GM19397 (cell line): ENCODE results near the gene THSD1.
A peak's percentile ranks its signal among the peaks of the same experiment; 100 is the strongest.

Experiments used
- ATAC-seq: cut with Tn5 transposase; IDR thresholded peaks from one replicate; pipeline ENCODE4 v1.9.1; 2021; ENCODE audit warnings: mild to moderate bottlenecking, moderate library complexity; ENCODE audit not compliant: unreplicated experiment

Gene THSD1, protein sequence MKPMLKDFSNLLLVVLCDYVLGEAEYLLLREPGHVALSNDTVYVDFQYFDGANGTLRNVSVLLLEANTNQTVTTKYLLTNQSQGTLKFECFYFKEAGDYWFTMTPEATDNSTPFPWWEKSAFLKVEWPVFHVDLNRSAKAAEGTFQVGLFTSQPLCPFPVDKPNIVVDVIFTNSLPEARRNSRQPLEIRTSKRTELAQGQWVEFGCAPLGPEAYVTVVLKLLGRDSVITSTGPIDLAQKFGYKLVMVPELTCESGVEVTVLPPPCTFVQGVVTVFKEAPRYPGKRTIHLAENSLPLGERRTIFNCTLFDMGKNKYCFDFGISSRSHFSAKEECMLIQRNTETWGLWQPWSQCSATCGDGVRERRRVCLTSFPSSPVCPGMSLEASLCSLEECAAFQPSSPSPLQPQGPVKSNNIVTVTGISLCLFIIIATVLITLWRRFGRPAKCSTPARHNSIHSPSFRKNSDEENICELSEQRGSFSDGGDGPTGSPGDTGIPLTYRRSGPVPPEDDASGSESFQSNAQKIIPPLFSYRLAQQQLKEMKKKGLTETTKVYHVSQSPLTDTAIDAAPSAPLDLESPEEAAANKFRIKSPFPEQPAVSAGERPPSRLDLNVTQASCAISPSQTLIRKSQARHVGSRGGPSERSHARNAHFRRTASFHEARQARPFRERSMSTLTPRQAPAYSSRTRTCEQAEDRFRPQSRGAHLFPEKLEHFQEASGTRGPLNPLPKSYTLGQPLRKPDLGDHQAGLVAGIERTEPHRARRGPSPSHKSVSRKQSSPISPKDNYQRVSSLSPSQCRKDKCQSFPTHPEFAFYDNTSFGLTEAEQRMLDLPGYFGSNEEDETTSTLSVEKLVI

DNA sequence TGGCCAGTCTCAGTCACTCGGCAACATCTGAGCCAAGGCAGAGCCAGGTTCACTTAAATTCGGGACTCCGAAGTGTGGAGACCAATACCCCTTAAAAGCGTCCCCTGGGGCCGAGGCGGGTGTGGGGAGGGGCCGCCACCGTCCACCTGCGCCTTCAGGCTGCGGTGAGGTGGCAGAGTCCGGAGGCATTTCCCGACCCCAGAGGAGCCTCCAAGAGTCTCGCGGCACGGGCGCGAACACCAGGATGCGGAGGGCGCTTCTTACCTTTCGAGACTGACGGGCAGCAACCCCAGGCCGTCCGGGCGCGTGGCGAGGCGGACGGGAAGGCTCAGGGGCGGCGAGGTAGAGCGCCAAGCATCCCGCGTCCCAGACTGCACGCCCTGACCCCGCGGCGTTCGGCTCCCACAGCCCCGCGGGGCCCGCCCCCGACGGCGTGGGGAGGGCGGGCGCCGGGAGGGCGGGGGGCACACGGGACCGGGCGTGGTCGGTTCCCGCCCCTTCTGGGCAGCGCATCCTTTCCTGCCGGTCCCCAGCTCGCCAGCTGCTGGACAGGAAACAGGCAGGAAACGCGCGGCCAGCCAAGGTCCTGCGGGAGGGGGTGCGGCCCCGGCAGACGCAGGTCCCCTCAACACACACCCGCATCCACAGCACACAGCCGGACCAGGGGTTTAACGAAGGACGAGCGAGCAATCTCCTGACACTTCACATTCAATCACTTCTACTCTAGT, at the start of gene THSD1:
TSS of gene THSD1 (minus strand) at position 406 of the 728 bp plus-strand sequence. CDS start 3,572 bp downstream, outside the sequence.
- ATAC-seq = peak; percentile 51

DNA sequence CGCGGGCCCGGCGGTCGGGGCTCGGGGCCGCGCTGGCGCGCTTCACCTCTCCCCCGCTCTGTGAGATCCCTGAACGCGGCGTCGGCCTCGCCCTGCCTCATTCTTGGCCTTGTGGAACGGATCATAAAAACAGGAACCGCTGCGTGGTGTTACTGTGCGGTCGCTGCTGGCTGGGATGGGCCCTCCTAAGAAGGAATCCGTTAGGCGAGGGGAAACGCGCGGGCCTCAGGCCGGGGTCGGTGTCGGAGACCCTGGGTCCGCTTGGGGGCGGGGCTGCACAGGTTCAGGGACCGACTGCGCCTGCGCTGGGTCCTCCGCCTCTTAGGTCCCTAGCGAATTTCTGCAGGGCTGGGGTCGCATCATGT, 49.7 kb upstream of the THSD1 start:
- peak; percentile 31 for ATAC-seq

DNA sequence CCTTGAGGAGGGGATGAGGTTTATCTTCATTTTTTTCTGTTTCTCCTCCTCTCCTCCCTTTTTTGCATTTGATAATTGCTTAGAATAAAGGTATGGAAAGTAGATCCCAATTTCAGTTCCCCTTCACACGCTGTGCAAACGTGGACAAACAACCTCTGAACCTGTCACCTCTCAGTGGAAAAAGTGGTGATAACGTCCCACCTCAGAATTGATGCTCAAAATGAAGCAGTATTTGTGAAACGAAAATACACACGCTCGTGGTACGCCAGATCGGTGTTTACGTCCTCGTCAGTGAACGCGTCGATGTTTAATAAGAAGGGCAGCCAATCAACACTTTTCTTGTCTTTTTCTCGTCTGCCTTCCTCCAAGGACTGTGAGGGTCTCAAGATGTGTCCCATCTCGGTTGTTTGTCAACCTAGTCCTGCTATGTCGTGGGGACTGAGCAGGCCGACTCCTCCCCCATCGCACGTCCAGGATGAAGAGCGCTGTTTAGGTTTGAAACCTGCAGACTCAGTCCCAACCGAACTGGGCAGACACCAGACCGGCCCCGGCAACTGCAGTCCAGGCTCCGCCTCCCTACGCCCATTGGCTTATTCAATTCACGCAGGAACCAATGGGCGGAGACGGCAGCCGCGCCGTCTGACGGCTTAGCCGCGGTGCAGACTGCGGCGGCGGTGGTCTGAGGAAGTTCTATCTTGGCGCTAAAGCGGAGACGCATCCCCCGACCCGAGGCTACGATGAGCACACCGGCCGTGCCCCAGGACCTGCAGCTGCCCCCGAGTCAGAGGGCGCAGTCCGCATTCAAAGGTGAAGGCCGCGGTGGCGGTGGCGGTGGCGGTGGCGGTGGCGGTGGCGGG, 49.1 kb upstream of the THSD1 start, which contains the start of gene CKAP2:
TSS of gene CKAP2 (plus strand) at position 659 of the 857 bp plus-strand sequence. CDS start at position 738, 79 bp downstream.
- peak; percentile 74 for ATAC-seq

DNA sequence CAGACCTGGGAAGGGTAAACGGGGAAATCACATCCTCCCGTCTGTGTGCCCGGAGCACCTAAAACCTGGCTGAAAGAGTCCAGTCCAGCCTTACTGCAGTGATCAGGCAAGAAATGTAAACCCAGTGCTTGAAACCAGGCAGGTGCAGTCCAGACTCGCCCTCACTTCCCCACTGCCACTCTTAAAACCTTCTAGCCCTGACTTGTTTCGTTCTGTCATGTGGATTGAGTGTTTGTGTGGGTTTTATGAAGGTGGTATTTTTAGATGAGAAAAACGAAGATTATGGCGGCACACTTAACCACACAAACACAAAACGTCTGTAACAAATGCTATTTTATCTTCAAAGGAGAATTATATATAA, 48.5 kb upstream of the THSD1 start:
- peak; percentile 18 for ATAC-seq

DNA sequence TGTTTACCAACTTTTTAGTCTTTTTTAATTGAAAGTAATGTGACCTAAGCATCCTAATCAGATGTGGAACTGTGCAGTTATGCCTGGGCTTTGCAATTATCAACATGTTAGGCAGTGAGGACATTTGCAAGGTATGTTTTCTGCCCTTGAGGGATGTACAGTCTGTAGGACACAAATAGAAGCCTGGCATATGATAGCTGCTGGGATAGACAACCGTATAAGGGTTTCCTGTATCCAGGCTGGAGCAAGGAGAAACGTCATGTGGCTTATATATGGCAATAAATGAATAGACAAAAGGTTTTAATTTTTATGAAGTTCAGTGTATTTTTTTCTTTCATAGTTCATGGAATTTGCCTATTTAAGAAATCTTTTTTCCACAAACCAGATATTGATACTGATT, 46.5 kb upstream of the THSD1 start:
- ATAC-seq = no peak

DNA sequence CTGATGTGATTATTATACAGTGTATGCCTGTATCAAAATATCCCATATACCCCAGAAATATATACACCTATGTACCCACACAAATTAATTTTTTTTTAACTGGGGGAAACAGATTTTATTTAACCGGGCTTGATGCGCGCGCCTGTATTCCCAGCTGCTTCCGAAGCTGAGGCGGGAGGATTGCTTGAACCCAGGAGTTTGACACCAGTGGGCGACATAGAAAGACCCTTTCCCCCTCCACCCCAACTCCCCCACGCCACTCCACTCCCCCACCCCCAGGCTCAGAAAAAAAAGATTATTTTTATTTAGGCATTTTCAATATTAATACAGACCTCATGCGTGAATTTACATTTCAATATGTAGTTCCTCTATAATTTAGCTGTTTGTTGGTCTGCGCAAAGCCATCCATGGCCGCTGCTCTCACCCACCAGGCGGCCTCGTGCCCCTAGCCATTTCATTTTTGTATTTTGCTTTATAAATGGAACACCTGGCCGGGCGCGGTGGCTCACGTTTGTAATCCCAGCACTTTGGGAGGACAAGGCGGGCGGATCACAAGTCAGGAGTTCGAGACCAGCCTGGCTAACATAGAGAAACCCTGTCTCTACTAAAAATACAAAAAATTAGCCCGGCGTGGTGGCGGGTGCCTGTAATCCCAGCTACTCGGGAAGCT, 45.3 kb upstream of the THSD1 start:
- ATAC-seq = no peak

DNA sequence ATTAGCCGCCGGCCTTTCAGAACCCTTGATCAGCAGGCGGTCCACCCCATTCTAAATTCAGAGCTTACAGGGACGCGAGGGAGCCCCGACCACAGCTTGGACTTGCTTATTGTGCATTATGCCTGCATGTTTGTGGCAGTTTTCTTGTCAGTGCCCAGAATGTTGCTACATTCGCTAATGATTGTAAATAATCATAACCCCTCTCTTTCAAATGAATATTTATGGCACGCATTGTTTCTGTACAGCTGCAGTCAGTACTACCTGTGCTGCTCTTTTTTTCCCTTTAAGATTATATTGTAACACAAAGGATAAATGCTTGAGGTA, 44.8 kb upstream of the THSD1 start:
- no peak for ATAC-seq

DNA sequence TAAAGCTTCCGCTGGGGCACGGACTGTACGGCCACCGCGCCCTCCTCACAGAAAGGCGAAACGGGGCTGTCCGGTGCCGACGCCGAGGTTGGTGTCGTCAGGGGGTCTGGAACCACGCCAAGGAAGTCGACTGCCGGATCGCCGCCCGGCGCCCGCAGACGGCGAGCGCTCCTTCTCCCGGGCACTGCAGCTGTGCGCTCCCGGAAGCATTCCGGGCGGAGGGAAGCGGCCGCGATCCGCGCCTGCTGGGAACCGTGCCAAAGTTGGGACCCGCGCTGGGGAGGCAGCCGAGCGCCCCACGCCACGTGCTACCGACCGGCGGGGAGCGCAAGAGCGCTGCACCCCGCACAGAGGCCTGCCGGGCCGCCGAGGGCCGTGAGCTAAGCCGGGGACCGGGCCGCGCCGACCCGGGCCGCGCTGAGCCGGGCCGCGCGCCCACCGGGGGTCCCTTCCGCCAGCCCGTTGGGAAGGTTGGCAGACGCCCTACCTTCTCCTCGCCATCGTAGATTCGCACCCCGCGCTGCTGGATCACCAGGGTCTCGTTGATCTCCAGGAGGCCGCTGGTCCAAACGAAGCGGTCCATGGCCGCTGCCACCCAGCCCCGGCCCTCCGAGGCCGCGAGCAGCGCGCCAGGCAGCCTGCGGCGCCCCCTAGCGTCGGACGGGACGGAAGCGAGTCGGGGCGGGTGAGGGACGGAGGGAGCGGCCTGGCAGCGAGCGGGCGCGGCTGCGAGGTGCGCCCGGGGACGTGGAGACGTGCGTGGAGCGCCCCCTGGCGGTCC, 44.2 kb upstream of the THSD1 start, which contains the start of gene VPS36:
TSS of gene VPS36 (minus strand) at position 623 of the 781 bp plus-strand sequence. CDS start at position 583, 40 bp downstream.
- peak; percentile 77 for ATAC-seq

DNA sequence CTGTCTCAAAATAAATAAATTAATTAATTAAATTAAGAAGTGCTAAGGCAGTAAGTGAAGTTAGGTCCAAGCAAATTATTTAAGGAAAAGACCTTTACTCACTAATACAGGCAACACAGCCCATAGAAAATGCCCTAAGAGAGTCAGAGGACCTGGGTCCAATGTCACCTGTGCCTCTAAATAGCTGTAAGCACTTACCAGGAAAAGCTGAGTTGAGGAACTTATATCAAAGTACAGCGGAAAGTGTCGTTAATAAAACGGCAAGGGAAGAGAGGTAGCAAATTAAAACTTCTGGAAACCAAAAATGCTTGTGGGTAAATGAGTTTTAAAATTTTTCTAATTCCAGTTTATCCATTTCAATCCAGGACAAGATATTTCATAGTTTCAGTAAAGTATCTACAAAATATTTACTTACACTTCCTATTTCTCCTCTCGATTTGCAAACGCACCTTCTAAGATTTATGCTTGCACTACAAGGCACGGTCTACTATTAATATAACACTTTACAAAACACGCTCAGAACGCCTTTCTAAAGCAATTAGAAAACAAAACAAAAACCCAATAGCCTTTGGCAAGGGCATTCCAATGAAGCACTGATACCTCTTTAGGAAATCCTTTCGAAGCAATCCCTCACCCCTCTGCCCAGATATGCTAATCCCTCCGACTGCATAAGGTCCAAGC, 43.5 kb upstream of the THSD1 start:
- ATAC-seq = no peak

DNA sequence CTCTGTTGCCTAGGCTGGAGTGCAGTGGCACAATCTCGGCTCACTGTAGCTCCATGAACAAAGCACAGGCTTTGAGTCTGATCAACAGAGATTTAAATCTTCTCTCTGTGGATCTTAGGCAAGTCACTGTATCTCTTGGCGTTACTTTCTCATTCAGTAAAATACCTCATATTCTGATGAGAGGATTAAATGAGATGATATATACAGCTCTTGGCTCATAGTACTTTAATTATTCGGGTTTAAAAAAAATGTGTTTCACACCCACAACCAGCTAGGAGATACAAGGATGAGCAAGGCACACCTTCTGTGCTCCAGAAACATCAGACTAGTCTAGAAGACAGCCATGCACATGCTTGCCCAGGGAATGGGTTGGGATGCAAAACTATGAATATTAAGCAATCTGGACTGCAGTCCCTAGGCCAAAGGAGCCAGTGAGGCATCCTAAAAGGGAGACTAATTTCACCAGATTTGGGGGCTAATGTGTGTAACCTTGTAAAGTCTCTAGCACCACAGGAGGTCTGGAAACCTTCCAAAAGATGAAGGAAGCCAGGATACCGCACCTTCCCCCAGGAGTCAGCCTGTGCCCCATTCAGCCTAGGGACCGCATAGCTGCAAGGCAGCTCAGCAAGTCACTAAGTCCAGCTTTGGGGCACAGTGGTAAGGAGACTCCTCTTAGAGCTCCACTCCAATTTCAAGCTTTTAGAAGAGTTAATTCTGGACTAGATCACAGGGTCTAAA, 42.0 kb upstream of the THSD1 start:
- ATAC-seq = no peak

DNA sequence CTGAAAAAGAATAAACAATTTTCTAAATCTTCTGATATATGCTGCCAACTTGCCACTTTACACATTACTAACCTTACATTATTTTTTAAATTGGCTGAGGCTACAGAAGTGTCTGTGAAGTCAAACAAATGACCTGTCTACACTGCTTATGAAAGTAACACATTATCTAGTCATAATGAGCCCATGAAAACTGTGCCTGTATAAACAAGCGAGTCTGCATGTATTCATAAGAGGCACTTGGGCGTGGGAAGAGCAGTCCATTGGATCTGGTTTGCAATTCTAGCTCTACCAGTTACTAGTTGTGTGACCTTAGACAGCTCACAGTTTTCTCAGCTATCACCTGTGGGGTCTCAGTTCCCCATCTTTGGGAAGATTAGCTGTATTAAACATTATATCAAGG, 41.4 kb upstream of the THSD1 start:
- no peak for ATAC-seq

DNA sequence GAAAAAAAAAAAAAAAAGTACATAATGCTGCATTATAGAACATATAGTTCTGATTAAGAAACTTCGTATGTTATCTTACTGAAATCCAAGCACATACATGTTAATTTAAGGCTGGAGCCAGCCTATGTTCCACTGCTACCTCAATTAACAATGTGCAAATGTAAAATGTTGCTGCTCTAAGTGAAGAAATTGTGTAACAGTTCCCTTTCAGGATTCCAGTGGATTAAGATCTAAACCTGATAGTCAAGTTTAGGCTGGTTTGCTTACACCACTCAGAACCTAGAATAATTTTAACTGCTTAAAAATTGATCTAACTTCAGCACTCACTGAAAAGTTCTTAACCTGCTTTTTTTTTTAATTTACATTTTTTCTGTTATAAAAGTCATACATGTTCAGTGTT, 40.3 kb upstream of the THSD1 start:
- ATAC-seq = no peak

DNA sequence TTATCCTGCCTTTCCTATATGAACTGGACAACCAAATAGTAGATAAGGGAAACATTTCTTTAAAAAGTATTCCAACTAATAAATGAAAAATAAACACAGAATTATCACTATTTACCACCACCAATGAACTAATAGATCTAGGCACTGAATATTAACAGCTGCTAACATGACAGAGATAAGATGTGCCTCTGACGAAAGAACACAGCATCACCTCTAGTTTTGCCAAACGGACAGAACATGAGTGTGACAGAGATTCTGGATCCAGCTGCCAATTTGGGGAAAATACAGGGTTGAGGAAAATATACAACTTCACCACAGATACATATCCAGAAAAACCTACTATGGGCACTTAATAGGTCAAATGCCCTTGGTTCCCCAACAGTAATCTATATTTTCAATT, 26.5 kb upstream of the THSD1 start:
- ATAC-seq = no peak

DNA sequence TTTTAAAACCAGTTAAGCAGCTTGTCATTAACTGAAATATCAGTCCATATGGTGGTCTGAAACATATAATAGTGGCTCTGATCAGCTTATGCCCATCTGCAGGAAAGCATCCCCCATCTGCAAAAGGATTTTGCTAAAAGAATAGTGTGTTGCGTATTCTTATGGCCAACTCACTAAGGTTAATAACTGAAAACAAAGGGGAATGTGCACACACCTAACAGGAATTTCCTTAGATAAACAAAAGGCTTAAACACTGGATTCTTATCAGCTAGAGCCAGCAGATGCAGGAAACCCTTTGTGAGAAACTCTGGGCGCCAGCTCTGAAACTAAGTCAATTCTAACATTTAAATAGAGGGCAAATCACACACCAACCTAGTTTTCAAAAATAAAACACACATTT, 22.3 kb upstream of the THSD1 start:
- no peak for ATAC-seq

DNA sequence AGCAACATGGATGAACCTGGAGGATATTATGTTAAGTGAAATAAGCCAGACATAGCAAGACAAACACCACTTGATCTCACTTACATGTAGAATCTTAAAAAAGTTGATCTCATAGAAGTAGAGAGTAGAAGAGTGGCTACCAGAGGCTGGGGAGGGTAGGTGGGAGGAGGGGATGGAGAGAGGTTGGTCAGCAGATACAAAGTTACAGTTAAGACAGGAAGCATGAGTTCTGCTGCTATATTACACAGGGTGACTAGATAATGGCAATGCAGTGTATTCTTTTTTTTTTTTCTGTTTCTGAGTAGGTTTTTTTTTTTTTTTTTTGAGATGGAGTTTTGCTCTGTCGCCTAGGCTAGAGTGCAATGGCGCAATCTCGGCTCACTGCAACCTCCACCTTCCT, 15.2 kb upstream of the THSD1 start:
- ATAC-seq = no peak

DNA sequence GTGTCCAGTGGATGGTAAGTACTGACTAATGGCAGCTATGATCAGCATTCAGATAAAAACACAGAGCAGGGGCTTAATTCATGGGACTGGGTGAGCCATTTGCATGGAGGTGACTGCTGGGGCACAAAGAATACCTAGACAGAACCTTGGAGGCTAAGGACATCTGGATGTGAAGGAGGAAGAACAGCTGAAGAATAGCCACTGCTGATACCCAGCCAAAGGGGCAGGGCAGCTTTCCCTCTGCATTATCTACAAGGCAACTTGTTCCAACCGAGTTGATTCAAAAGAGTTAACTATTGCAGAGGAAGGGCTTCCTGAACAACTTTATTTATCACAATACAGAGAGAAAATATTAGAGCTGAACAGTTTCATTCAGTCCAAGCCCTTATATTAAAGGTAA, 13.1 kb upstream of the THSD1 start:
- no peak for ATAC-seq

DNA sequence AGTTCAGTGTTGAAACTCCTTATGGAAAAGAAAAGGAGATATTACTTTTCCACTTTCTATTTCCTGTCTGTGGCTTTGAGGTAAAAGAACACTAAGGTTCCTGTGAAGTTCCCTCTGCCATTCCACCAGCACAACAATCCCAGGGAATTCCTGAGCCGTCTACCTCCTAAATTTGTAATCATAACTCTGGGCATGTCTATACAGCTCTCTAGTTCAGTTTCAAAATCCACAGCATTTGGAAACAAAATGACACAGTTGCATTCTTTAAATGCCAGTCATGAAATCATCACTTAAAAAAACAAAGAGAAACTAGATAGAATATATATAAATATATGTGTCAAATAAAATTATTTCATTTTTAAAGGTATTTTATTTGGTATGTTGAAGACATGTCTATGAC, 9.0 kb upstream of the THSD1 start:
- ATAC-seq = no peak

DNA sequence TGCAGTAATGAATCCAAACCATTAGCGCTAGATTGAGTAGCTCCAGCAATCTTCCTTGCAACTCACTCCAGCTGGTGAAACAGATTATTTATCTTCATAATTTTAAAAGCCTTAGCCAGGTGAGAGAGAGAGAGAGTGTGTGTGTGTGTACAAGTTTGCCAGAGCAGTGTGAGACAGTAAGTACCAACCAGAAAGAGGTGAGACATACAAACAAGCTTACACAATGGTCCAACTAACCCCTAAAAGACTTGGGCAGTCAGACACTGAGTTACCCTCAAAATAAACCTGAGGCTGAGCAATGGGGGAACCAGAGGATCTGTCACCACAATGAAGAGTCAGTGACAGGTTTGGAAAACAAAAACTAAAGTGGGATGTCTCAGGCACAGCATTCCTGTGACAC, 8.1 kb upstream of the THSD1 start:
- ATAC-seq = no peak
